ENCODE results near the gene CACNB2.

GRCh38 chr10:18240185-18240882 is 100.1 kb downstream of the CACNB2 start:
- TF ChIP-seq CTCF (IDR thresholded peaks at IDR 0.05; ENCODE audit: low read depth, low read length), result no peak
- TF ChIP-seq EZH2phosphoT487 (IDR thresholded peaks at IDR 0.05; ENCODE audit: low read depth), result no peak
